HFF-Myc (cell line): ENCODE results near the gene AGAP2.
A peak's percentile ranks its signal among the peaks of the same experiment; 100 is the strongest.
"Not testable (repeated sequence)": the region's sequence is repeated elsewhere in the genome, so short reads cannot be mapped to it uniquely, and the experiment has no call there.

Experiments
- DNase-seq: peaks from one replicate; pipeline ENCODE4 v3.0.0-alpha.2; 2011; ENCODE audit warnings: low read depth; ENCODE audit errors: extremely low read depth
- H3K4me3 ChIP-seq: replicated peaks from 2 replicates; pipeline ENCODE4 v1.5.1; 2011; ENCODE audit warnings: low read depth, mild to moderate bottlenecking, control low read depth, low read length
- TF ChIP-seq, protein P1 (sequence below): IDR thresholded peaks from 2 replicates; pipeline ENCODE4 v1.5.1; 2012; ENCODE audit warnings: mild to moderate bottlenecking, low read depth, low read length, control low read depth; ENCODE audit errors: missing control alignments

AGAP2 gene

DNA sequence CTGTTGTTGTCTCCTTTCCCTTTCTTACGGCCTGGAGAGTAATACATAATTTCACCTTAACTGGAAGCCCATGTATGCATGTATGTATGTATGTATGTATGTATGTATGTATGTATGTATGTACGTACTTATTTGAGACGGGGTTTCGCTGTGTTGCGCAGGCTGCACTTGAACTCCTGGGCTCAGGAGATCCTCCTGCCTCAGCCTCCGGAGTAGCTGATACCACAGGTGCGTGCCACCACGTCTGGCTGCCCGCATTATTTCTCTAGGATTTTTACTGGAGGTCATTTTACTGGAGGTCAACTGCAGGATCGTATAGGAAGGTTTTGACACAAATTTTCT is 45.3 kb downstream of the AGAP2 start:
- DNase-seq = no peak
- TF ChIP-seq, protein P1, sequence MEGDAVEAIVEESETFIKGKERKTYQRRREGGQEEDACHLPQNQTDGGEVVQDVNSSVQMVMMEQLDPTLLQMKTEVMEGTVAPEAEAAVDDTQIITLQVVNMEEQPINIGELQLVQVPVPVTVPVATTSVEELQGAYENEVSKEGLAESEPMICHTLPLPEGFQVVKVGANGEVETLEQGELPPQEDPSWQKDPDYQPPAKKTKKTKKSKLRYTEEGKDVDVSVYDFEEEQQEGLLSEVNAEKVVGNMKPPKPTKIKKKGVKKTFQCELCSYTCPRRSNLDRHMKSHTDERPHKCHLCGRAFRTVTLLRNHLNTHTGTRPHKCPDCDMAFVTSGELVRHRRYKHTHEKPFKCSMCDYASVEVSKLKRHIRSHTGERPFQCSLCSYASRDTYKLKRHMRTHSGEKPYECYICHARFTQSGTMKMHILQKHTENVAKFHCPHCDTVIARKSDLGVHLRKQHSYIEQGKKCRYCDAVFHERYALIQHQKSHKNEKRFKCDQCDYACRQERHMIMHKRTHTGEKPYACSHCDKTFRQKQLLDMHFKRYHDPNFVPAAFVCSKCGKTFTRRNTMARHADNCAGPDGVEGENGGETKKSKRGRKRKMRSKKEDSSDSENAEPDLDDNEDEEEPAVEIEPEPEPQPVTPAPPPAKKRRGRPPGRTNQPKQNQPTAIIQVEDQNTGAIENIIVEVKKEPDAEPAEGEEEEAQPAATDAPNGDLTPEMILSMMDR = no peak
- peak overlapping the region; percentile 12 for H3K4me3 ChIP-seq

DNA sequence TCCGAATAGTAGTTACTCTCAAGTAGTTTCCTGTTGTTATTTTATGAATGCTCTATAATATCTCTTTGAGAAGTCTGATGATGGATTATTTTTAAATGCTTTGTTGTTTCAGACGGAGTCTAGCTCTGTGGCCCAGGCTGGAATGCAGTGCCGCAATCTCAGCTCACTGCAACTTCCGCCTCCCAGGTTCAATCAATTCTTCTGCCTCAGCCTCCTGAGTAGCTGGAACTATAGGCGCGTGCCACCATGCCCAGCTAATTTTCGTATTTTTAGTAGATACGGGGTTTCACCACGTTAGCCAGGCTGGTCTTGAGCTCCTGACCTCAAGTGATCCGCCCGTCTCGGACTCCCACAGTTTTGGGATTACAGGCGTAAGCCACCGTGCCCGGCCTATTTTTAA is 46.0 kb downstream of the AGAP2 start:
- no peak overlapping the region for H3K4me3 ChIP-seq
- TF ChIP-seq, protein P1 = no peak
- no peak for DNase-seq

GRCh38 chr12:57688931-57689330 is 49.6 kb downstream of the AGAP2 start:
- TF ChIP-seq, protein P1 = no peak
- no peak for DNase-seq
- no peak overlapping the region for H3K4me3 ChIP-seq

DNA sequence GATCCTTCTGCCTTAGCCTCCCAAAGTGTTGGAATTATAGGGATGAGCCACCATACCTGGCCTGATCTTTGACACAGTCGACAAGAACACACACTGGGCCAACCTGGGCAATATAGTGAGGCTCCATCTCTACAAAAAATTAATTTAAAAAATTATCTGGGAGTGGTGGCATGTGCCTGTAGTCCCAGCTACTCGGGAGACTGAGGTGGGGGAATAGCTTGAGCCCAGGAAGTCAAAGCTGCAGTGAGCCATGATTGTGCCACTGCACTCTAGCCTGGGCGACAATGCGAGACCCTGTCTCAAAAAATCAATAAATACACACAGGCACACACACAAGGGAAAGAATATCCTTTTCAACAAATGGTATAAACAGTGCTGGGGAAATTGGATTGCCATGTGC is 50.7 kb downstream of the AGAP2 start:
- TF ChIP-seq, protein P1 = no peak
- H3K4me3 ChIP-seq = no peak overlapping the region

DNA sequence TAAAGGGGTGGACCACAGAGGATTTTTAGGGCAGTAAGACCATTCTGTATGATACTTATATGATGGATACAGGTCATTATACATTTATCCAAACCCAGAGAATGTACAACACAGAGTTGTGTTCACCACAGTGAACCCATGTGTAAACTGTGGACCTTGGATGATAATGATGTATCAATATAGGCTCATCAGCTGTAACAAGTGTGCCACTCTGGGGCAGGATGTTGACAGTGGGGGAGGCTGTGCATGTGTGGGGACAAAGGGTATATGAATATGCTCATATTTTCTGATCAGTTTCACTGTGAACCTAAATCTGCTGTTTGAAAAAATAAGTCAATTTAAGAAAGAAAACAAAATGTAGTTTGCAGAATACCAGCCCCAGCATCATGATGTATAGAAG is 58.8 kb downstream of the AGAP2 start:
- TF ChIP-seq, protein P1 = no peak
- H3K4me3 ChIP-seq = no peak overlapping the region
- DNase-seq = no peak

More for the DNA sequence above, 50.7 kb downstream of the AGAP2 start:
- no peak for DNase-seq

DNA sequence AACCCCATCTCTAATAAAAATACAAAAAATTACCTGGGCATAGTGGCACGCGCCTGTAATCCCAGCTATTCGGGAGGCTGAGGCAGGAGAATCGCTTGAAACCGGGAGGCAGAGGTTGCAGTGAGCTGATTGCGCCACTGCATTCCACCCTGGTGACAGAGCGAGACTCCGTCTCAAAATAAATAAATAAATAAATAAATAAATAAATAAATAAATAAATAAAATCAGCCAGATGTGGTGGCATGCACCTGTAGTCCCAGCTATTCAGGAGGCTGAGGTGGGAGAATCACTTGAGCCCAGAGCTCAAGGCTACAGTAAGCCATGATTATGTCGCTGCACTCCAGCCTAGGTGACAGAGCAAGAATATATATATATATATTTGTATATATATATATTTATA is 60.6 kb downstream of the AGAP2 start:
- DNase-seq, H3K4me3 ChIP-seq: not testable (repeated sequence)

GRCh38 chr12:57674691-57675090 is 63.9 kb downstream of the AGAP2 start:
- TF ChIP-seq, protein P1 = no peak
- no peak for DNase-seq

More at GRCh38 chr12:57674691-57675090, 63.9 kb downstream of the AGAP2 start:
- no peak overlapping the region for H3K4me3 ChIP-seq
